ENCODE results near the gene SMC3.

Gene SMC3

DNA sequence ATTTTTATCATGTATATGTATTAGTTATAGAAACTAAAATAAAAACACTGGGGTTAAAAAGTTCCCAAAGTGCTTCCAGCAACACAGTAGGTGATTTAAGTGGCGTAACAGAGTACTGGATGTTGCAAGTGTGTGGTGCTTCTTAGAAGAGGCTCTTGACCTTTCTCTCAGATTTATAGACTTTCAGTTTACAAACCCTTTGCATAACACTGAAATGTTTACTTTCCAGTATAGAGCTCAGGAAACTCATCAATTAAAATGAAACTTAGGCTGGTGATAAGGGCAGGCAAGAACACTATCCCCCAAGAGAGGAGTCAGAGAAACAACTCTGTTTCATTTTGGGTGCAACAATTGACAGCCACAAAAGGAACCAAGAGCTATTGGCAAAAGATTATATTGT, 27.5 kb upstream of the SMC3 start:
- POLR2A ChIA-PET: interaction anchor here (0.8 kb wide), 1 partner anchor 12 kb away, joined by 5 read pairs; no protein-coding TSS in a partner anchor

DNA sequence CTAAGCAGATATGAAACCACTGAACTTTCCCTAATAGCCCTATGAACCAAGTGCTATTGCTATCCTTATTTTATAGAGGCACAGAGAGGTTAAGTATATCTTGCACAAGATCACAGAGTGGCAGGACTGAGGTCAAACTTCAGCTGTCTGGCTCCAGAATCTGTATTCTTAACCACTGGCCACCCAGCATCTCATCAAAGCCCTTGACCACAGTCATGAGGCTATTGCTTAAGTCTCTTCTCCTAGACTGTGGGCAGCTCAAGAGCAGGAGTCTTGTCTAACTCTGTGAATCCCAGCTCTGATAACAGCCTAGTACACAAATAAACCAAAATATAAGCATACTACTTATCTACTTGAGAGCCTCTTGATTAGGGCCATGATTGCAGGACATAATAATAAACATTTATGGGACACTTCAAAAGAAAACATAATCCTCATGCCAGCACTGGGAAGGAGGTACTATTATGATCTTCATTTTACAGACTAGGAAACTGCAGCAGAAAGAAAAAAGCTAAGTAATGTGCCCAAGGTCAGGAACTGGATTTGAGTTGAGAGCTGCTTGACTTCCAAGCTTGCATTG, 22.4 kb upstream of the SMC3 start:
- ChIA-PET POLR2A (no interaction called here), CTCF (interaction anchor here (1.0 to 8.2 kb wide), 15 partner anchors 10 to 239 kb away, joined by 3 to 144 read pairs (median 10); partner anchors contain the start of genes SMC3 and SMNDC1)

More for the DNA sequence above, 27.5 kb upstream of the SMC3 start:
- TF ChIP-seq, protein P1, sequence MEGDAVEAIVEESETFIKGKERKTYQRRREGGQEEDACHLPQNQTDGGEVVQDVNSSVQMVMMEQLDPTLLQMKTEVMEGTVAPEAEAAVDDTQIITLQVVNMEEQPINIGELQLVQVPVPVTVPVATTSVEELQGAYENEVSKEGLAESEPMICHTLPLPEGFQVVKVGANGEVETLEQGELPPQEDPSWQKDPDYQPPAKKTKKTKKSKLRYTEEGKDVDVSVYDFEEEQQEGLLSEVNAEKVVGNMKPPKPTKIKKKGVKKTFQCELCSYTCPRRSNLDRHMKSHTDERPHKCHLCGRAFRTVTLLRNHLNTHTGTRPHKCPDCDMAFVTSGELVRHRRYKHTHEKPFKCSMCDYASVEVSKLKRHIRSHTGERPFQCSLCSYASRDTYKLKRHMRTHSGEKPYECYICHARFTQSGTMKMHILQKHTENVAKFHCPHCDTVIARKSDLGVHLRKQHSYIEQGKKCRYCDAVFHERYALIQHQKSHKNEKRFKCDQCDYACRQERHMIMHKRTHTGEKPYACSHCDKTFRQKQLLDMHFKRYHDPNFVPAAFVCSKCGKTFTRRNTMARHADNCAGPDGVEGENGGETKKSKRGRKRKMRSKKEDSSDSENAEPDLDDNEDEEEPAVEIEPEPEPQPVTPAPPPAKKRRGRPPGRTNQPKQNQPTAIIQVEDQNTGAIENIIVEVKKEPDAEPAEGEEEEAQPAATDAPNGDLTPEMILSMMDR (IDR thresholded peaks at IDR 0.05; ENCODE audit: insufficient read depth, low read length, missing control alignments): no peak
- no peak for DNase-seq (ENCODE audit: low read depth, low spot score)
- CTCF ChIA-PET: interaction anchor here (1.1 to 4.4 kb wide), 8 partner anchors 10 to 234 kb away, joined by 3 to 27 read pairs (median 4); no protein-coding TSS in a partner anchor
- no peak overlapping the region for H3K4me3 ChIP-seq (ENCODE audit: low read depth, low read length)

DNA sequence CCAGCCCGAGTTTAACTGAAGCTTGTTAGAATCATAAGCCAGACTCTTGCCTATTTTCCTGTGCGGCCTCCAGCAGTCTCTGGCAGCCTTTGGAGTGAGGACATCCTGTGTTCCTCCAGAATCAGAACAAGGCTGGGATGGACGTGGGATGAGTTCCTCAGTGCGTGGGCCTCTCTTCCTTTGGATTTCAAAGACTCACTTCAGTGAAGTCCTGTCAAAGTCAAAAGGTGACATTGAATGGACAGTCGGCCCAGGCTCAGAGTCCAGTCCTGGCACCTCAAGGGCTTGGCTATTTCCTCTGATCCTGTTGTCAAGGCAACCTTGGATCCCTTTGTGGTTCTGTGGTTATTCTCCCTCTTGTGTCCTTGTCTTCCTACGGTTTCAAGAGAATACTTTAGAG, 21.4 kb upstream of the SMC3 start:
- ChIA-PET CTCF (interaction anchor here (0.9 to 8.2 kb wide), 33 partner anchors 9 to 250 kb away, joined by 3 to 144 read pairs (median 7); partner anchors contain the start of genes SMC3 and SMNDC1), POLR2A (no interaction called here)
- TF ChIP-seq, protein P1 (IDR thresholded peaks at IDR 0.05; ENCODE audit: insufficient read depth, low read length, missing control alignments): no peak
- no peak for DNase-seq (ENCODE audit: low read depth, low spot score)
- H3K4me3 ChIP-seq (ENCODE audit: low read depth, low read length): no peak overlapping the region

More for the DNA sequence above, 22.4 kb upstream of the SMC3 start:
- no peak for DNase-seq (ENCODE audit: low read depth, low spot score)
- TF ChIP-seq, protein P1 (IDR thresholded peaks at IDR 0.05; ENCODE audit: insufficient read depth, low read length, missing control alignments): no peak
- no peak overlapping the region for H3K4me3 ChIP-seq (ENCODE audit: low read depth, low read length)

DNA sequence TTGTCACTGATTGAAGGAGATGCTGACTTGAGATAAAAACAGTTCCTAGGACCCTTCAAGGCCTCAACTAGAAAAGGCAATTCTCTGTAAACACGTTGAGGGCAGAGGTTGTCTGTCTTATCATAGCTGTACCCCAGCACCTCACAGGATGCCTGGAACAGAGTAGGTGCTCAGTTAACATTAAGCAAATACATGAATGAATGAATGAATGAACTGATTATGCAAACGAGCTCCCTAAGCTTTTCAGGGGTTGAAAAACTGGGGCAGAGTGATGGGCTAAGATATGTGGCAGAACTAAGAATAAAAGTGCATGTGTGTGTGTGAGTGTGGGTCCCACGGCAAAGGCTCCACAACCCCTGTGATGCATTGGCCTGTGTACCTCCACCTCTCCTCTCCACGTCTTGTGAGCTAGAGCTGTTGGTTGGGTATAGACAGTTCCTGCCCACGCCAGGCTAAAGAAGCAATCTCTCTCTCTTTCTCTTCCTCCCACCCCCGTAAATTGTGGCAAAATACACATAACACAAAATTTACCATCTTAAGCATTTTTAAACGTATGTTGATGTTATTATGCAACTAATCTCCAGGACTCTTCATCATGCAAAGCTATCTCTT, 20.9 kb upstream of the SMC3 start:
- ChIA-PET POLR2A (no interaction called here), CTCF (interaction anchor here (0.7 to 8.2 kb wide), 42 partner anchors 8 to 409 kb away, joined by 3 to 144 read pairs (median 6); partner anchors contain the start of genes SMC3 and SMNDC1)
- TF ChIP-seq, protein P1 (IDR thresholded peaks at IDR 0.05; ENCODE audit: insufficient read depth, low read length, missing control alignments): no peak
- H3K4me3 ChIP-seq (ENCODE audit: low read depth, low read length): no peak overlapping the region
- no peak for DNase-seq (ENCODE audit: low read depth, low spot score)

- ChIA-PET CTCF (interaction anchor here (0.7 to 8.2 kb wide), 42 partner anchors 12 to 410 kb away, joined by 3 to 144 read pairs (median 6); partner anchors contain the start of genes SMC3 and SMNDC1), POLR2A (no interaction called here)
- DNase-seq (ENCODE audit: low read depth, low spot score): no peak
- TF ChIP-seq, protein P1 (IDR thresholded peaks at IDR 0.05; ENCODE audit: insufficient read depth, low read length, missing control alignments): peak; percentile 53
- H3K4me3 ChIP-seq (ENCODE audit: low read depth, low read length): no peak overlapping the region
Observed at GRCh38 chr10:110547139-110547761, 20.2 kb upstream of the SMC3 start.

- no peak overlapping the region for H3K4me3 ChIP-seq (ENCODE audit: low read depth, low read length)
Observed at GRCh38 chr10:110548002-110548401, 19.5 kb upstream of the SMC3 start.

More at GRCh38 chr10:110548002-110548401, 19.5 kb upstream of the SMC3 start:
- POLR2A ChIA-PET: no interaction called here
- DNase-seq (ENCODE audit: low read depth, low spot score): no peak
- TF ChIP-seq, protein P1 (IDR thresholded peaks at IDR 0.05; ENCODE audit: insufficient read depth, low read length, missing control alignments): no peak
- CTCF ChIA-PET: interaction anchor here (1.0 to 8.2 kb wide), 15 partner anchors 8 to 410 kb away, joined by 3 to 144 read pairs (median 6); partner anchors contain the start of genes MXI1, SMC3 and SMNDC1

Measured in AG04449 (cell line).